Uterus (tissue), 2 donors: ENCODE data around the gene NEURL1.

ENCODE experiments used
- POLR2A ChIP-seq, 2 donors: fragments of 450-650 bp; IDR thresholded peaks; one replicate each; pipeline ENCODE4 v1.6.1; 2016; ENCODE audit warnings: antibody characterized with exemption in 2 of 2, mild to moderate bottlenecking in 1 of 2, moderate library complexity in 1 of 2
- TF ChIP-seq, protein P1 (sequence below), 4 experiments: fragments of 200-600 bp in 2 of 4; fragments of 450-650 bp in 2 of 4; sonication (generic) in 2 of 4; IDR thresholded peaks; one replicate each; pipeline ENCODE4 v1.5.1; 2016 to 2019; ENCODE audit warnings: antibody characterized with exemption in 4 of 4, mild to moderate bottlenecking in 2 of 4, moderate library complexity in 1 of 4

DNA sequence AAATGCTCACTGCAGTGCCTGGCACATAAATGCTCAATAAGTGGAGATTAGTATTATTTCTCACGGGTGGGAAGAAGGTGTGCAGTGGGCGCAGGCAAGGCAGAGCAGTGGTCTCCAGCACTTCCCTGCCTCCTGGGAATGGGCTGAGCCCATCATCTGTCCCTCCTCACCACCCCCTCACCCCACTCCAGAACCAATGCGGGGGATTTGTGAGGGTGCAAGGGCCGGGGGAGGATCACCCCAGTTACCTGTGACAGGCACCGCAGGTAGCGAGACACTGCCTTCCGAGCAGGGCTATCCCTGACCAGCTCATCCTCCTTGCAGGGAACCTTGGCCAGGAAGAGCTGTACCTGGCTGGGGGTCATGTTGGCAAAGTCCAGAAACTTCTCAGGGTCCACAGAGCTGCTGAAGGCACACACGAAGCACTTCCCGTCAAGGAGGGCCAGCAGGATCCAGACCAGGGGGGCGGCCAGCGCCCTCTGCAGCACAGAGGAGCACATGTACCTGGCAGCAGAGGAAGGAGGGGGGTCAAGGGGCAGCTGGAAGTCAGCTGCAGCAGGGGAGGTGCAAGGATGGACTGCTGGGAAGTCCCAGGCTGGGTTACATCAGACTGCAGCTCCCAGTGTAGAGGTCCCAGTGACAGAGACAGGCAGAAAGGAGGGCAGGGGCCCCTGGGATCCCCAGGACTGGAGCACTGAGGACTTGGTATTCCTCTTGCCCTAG, 17.3 kb upstream of the NEURL1 start:
- TF ChIP-seq, protein P1, sequence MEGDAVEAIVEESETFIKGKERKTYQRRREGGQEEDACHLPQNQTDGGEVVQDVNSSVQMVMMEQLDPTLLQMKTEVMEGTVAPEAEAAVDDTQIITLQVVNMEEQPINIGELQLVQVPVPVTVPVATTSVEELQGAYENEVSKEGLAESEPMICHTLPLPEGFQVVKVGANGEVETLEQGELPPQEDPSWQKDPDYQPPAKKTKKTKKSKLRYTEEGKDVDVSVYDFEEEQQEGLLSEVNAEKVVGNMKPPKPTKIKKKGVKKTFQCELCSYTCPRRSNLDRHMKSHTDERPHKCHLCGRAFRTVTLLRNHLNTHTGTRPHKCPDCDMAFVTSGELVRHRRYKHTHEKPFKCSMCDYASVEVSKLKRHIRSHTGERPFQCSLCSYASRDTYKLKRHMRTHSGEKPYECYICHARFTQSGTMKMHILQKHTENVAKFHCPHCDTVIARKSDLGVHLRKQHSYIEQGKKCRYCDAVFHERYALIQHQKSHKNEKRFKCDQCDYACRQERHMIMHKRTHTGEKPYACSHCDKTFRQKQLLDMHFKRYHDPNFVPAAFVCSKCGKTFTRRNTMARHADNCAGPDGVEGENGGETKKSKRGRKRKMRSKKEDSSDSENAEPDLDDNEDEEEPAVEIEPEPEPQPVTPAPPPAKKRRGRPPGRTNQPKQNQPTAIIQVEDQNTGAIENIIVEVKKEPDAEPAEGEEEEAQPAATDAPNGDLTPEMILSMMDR (IDR thresholded peaks at IDR 0.05) = no peak
- TF ChIP-seq POLR2A (IDR thresholded peaks at IDR 0.05) = no peak
